ENCODE results near the gene MOB3A.
A peak's percentile ranks its signal among the peaks of the same experiment; 100 is the strongest.

The MOB3A gene

GRCh38 chr19:2079865-2080301 is 16.2 kb downstream of the MOB3A start:
- DNase-seq: no peak

GRCh38 chr19:2079076-2079864 is 16.9 kb downstream of the MOB3A start:
- no peak for DNase-seq

- no peak for DNase-seq
Observed at GRCh38 chr19:2077833-2078619, 18.1 kb downstream of the MOB3A start.

DNA sequence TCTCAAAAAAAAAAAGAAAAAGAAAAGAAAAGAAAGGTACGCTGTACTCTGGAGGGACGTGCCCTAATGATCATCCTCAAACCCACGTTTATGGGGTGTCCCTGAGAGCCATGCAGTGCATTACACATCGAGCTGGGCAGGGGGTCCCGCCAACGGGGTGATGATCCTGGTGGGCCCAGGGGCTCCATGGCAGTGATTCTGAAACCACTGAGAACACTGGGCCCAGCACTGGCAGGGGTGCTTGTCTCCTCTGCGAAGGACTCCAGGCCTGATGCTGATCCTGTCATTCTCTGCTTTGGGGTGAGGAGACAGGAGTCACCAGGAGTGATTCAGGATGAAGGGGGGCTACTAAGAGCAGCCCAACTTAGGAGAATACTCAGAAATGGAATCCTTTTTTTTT is 18.7 kb downstream of the MOB3A start:
- no peak for DNase-seq

GRCh38 chr19:2076526-2076944 is 19.6 kb downstream of the MOB3A start:
- no peak for DNase-seq

GRCh38 chr19:2072757-2073551 is 23.2 kb downstream of the MOB3A start:
- no peak for DNase-seq

DNA sequence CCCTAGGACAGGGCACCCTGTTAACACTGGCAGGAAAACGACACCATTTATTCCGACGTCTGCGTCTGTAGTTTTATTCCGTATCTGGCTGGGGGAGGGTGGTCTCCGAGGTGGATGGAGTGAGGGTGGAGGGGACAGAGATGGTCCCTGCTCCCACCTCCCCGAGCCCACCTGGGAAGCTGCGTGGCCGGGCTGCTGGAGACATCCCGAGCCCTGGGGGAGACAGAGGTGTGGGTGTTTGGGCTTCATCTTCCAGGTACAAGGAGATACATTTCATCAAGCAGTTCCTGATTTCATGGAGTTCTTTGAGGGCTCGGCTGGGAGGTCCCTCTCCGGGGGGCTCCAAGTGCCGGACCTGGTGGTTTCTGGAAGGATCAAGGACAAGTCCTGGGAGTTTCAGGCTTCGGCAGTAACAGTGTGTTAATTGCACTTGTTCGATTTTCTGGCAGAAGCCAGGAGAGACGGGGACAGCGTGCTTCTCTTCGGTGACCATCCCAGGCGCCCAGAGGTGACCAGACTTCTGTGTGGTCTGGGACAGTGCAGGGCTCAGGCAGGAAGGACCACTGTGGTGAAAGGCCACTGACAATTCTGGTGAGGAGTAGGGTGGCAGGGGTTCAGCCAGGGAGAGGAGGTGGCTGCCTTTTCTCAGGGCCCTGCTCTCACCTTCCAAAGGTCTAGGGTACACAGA is 25.0 kb downstream of the MOB3A start:
- DNase-seq: no peak

DNA sequence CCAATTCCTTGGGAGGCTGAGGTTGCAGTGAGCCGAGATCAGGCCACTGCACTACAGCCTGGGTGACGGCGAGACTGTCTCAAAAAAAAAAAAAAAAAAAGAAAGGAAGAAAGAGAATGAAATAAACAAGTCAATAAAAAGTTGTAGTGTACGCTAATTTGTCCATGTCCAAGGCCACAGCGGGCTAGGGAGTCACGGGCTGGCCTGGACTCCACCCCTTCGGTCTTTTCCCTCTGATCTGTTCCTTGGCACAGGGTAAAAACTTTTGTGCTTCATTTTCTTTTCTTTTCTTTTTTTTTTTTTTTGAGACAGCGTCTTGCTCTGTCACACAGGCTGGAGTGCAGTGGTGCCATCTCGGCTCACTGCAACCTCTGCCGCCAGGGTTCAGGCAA is 25.7 kb downstream of the MOB3A start:
- DNase-seq: no peak

DNA sequence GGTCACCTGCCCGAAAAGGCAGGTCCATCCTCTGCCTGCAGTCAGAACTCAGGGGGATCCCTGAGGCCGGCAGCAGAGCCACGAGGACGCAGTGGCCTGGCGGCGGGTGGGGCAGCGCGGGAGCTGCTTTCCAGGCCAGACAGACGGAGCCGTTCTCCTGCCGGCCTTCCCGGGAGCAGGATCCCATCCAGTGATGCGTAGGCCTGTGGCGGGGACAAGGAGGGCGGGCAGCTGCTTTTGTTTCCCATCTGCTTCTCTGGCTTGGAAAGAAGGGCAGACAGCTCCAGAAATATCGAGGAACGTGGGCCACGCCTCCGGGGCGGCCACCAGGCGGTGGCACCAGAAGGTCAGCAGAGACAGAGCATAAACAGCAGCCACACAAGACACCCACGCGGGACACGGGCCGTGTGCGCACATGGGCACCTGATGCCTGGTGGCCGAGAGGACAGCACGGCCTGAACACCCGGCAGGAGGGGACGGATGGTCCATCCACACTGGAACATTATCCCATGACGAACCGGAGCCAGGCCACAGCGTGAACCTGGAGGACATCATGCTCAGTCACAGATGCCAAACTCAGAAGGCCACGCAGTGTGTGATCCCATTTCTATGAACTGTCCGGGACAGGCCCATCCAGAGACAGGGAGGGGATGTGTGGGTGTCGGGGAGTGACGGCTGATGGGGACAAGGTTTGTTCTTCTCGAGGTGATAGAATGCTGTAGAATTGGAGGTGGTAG is 31.2 kb downstream of the MOB3A start:
- DNase-seq: no peak

DNA sequence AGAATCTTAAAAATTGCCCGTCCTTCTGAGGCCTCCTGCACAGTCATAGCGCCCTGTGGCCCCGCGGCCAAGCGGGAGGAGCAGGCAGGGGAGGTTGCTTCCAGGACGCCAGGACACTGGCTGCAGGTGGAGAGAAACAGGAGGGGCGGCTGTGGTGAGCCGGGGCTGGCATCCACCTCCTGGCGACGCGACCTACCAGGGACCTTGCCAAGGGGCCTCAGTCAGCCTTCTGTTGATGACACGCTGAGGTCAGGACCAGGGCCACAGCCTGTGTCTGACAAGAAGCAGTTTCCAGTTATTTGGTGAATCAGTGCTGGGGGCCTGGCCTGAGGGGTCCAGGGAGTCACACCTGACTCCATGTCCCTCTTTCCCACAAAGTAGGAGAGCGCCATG is 31.7 kb downstream of the MOB3A start:
- no peak for DNase-seq

GRCh38 chr19:2063824-2064223 is 32.3 kb downstream of the MOB3A start:
- no peak for DNase-seq

DNA sequence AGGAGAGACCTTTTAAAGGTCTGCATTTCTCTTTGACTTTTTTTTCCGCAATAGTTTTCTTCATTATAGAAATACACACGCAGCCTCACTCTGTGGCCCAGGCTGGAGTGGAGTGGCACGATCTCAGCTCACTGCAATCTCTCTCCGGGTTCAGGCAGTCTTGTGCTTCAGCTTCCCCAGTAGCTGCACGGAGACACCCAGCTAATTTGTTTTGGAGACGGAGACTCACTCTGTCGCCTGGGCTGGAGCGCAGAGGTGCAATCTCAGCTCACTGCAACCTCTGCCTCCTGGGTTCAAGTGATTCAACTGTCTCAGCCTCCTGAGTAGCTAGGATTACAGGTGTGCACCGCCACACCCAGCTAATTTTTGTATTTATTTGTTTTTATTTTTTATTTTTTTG is 33.4 kb downstream of the MOB3A start:
- no peak for DNase-seq

DNA sequence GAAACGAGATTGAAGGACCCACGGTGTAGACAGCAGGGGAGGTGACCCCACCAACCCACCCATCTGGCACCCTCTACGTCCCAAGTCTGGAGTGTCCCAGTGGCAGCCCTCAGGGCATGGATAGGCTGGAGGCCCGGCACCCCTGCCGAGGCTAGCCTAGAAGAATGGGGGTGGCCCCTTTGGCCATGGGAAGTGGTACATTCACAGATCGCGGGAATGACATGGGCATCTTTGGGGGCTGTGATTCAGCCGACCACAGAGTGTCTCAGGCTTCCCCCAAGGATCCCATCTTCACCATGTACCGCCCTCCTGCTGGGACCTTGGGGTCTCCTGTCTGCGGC is 33.8 kb downstream of the MOB3A start:
- no peak for DNase-seq

DNA sequence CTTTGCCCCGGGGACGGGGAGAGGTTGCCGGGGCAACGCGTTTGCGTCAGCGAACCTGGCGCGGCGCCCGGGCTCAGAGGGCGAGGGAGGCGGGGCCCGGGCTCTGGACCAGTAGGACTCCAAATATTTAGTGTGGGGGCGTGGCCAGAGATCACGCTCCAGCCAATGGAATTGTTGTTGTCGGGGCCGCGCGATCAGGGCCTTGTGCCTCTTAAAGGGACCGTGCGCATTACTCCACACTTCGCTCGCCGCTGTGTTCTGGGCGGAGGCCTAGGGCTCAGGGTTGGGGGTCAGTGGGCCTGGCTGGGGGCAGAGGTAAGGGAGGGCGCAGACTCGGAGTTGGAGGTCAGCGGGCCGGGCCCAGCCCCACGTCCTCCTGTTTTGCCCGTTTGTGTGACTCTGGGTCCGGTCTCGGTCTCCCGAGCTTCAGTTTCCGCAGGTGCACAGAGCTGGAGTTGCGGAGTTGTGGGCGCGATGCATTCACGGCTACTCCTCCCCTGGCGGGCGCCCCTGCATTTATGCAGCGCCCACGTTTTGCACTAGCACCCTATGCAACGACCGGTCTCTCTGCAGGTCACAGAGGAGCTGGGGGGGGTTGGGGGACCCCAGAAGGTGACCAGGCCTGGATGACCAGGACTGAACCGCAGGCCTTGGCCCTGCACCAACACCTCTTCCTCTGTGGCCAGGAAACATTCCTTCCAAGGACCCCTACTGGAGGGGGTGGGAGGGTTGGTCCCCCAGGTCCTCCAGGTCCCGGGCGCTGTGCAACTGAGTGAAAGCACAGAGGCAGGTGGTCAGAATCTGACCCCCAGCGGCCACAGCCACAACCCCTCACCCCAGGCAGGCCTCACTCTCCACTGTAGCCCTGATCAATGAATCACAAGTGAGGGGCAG is 34.4 kb downstream of the MOB3A start:
- peak; percentile 99 for DNase-seq

DNA sequence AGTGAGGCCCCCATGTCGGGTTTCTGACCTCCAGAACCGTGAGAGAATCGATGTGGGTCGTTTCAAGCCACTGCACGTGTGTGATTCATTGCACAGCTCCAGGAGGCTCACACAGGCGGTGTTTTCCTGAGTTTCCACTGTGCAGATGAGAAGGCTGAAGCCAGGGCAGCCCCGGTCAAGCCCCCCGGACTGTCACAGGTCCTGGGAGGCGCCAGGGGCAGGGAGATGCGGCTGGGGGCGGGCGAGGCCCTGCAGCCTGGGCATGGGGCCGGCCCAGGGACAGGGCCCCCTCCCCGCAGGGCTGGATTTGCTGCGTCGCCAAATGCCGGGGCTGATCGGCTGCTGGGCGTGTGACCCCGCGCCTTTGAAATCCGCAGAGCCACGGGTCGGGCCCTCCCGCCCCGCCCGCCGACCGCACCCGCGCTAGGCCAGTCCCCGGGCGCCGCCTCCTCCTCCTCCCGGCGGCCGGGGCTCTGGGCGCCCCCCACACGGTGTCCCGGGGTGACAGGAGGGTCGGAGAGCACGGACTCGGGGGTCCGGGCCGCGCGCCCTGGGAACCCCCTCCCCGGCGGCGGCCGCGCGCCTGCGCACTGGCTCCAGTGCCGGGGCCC is 35.1 kb downstream of the MOB3A start:
- DNase-seq: no peak

DNA sequence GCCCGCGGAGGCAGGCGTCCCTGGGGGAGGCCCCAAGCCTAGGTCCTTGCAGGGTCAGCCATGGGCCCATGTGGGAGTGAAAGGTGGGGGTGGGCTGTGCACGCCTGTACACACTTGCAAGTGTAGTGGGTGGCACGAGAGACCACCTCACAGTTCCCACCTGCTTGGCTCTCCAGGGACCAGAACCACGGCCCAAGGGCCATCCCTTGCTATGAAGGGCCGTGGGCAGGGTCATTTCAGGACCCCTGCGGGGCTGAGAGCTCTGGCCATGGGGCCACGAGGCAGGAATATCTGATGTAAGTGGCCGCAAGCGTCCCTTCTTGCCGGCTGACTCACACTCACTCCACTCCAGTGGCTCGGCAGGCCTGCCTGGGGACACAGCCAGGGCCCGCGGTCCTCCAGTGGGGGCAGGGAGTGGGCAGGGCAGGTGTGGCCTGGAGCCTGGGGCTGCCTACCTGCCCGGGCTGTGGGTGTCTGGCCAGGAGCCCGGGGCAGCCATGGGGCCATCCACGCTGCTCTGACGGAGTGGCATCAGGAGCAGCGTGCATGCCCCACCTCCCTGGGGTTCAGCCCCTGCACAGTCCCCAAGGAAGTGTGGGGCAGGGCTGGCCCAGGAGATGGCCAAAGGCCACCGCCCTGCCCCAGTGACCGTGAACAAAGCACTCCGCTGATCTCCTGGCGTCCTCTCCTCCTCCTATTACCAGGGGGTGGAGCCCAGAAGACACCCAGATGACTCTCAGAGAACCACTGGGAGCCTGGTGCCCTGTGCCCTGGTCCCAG is 36.5 kb downstream of the MOB3A start:
- no peak for DNase-seq

GRCh38 chr19:2058570-2059421 is 37.3 kb downstream of the MOB3A start:
- no peak for DNase-seq

DNA sequence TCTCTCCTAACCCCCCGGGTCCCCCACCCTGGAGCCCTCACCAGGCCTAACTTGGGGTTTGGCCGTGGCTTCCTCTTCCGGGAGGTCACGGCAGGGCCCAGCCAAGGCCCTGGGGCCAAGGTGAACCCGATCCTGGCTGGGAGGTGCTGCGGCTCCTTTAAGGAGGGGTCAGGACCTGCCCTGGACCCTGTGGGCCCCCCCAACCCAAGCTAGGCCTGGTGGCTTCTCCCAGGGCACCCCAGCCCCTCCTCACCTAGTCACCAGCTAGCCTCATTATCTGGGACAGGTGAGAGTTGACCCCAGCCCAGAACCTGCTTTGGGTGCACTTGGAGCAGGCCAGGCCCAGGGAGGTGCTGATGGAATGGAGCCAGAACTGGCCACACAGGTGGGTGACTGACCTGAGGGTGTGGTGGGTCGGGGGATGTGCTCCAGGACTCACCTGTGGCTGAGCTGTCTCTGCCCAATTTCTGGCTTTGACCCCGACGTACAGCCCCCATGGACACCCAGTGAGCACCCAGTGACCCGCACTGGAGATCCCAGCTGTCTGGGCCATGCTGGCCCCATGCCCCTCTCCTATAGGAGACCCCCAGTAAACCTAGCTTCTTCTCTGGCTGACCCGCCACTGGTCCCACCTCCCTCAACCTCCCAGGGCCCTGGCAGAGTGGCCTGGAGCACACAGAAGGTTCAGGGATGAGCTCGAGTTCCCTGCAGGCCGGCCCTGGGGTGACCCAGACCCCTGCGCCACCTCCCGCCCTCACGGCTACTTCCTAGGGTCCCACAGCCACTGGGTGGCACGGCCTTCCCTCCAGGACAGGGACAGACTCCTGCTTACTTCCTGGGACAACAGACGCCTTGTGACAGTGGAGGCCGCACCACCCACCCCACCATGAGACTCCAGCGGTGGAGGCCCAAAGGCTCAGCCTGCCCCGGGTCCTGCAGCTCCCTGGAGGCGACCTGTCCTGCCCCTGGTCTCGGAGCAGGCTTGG is 38.3 kb downstream of the MOB3A start:
- DNase-seq: no peak
